Activated CD4-positive, alpha-beta T cell treated with anti-CD3 and anti-CD28 coated beads, Interleukin-2, Interleukin-4, amounts not matched to agents 100 ng/mL and 50 ng/mL, durations not matched to agents 16 hours and 8 hours (primary cell): ENCODE measurements around the gene CFAP299.
"Not testable (repeated sequence)": the region's sequence is repeated elsewhere in the genome, so short reads cannot be mapped to it uniquely, and the experiment has no call there.

Experiments used
- DNase-seq: peaks from one replicate; pipeline ENCODE4 v3.0.0-alpha.2; 2020; ENCODE audit warnings: low spot score

CFAP299 gene

GRCh38 chr4:80610845-80611677 lies 275.5 kb downstream of the CFAP299 start:
- no peak for DNase-seq

- no peak for DNase-seq
Measured at GRCh38 chr4:80611678-80611979, 276.1 kb downstream of the CFAP299 start.

- no peak for DNase-seq
Measured at GRCh38 chr4:80613470-80613869, 277.9 kb downstream of the CFAP299 start.

- no peak for DNase-seq
Measured at GRCh38 chr4:80614319-80614718, 278.8 kb downstream of the CFAP299 start.

- DNase-seq = no peak
Measured at GRCh38 chr4:80615099-80615498, 279.6 kb downstream of the CFAP299 start.

GRCh38 chr4:80619070-80619674 lies 283.6 kb downstream of the CFAP299 start:
- DNase-seq = no peak

GRCh38 chr4:80631861-80632260 lies 296.3 kb downstream of the CFAP299 start:
- no peak for DNase-seq

- DNase-seq = no peak
Measured at GRCh38 chr4:80637190-80637589, 301.7 kb downstream of the CFAP299 start.

- no peak for DNase-seq
Measured at GRCh38 chr4:80646061-80646460, 310.5 kb downstream of the CFAP299 start.

- DNase-seq = no peak
Measured at GRCh38 chr4:80655662-80656061, 320.1 kb downstream of the CFAP299 start.

GRCh38 chr4:80670118-80670517 lies 334.6 kb downstream of the CFAP299 start:
- not testable (repeated sequence) for DNase-seq

GRCh38 chr4:80678413-80678812 lies 342.9 kb downstream of the CFAP299 start:
- DNase-seq = no peak

GRCh38 chr4:80680934-80681333 lies 345.4 kb downstream of the CFAP299 start:
- DNase-seq = no peak

- DNase-seq = no peak
Measured at GRCh38 chr4:80685214-80685613, 349.7 kb downstream of the CFAP299 start.

- DNase-seq = not testable (repeated sequence)
Measured at GRCh38 chr4:80687736-80688135, 352.2 kb downstream of the CFAP299 start.

- DNase-seq = no peak
Measured at GRCh38 chr4:80694171-80694570, 358.6 kb downstream of the CFAP299 start.

- DNase-seq = no peak
Measured at GRCh38 chr4:80705311-80705710, 369.8 kb downstream of the CFAP299 start.

- no peak for DNase-seq
Measured at GRCh38 chr4:80709082-80709869, 373.7 kb downstream of the CFAP299 start.

- no peak for DNase-seq
Measured at GRCh38 chr4:80710748-80711451, 375.4 kb downstream of the CFAP299 start.

- DNase-seq = no peak
Measured at GRCh38 chr4:80711956-80712355, 376.4 kb downstream of the CFAP299 start.

GRCh38 chr4:80713409-80713808 lies 377.9 kb downstream of the CFAP299 start:
- no peak for DNase-seq

- DNase-seq = no peak
Measured at GRCh38 chr4:80717204-80717603, 381.7 kb downstream of the CFAP299 start.
